ENCODE results near the gene HNF1B. TPM values are rescaled to one million over a fixed set of nuclear protein-coding genes. Genes with fewer than 3 reads are reported as not detected.

The HNF1B gene
- total RNA-seq, 1 donor from 2014 or later = not detected

- Histone ChIP-seq H3K27me3 (ENCODE audit: control insufficient read depth, insufficient read depth, low read length) (no peaks in the 10 kb centered on the region), H3K36me3 (ENCODE audit: control insufficient read depth, insufficient read depth, low read length) (peaks cover 2% of the 10 kb centered on the region), H3K4me3 (ENCODE audit: low read depth, low read length) (peak overlapping the region; percentile 71)
- TF ChIP-seq CTCF (IDR thresholded peaks at IDR 0.05; ENCODE audit: insufficient read depth, low read length, severe bottlenecking) = no peak
- no peak for FAIRE-seq
- DNase-seq (ENCODE audit: low read depth) = peak; percentile 65
These were observed 102.2 kb downstream of the HNF1B start for GRCh38 chr17:37642681-37643080.

- no peak overlapping the region for H3K4me3 ChIP-seq (ENCODE audit: low read depth, low read length)
- no peak for FAIRE-seq
- no peak for TF ChIP-seq CTCF (IDR thresholded peaks at IDR 0.05; ENCODE audit: insufficient read depth, low read length, severe bottlenecking)
These were observed 104.8 kb downstream of the HNF1B start for GRCh38 chr17:37640015-37640414.

GRCh38 chr17:37637956-37638355, 106.9 kb downstream of the HNF1B start:
- DNase-seq (ENCODE audit: low read depth) (no peak), FAIRE-seq (no peak)
- no peak for TF ChIP-seq CTCF (IDR thresholded peaks at IDR 0.05; ENCODE audit: insufficient read depth, low read length, severe bottlenecking)
- Histone ChIP-seq H3K36me3 (ENCODE audit: control insufficient read depth, insufficient read depth, low read length) (peaks cover 2% of the 10 kb centered on the region), H3K4me3 (ENCODE audit: low read depth, low read length) (no peak overlapping the region), H3K27me3 (ENCODE audit: control insufficient read depth, insufficient read depth, low read length) (no peaks in the 10 kb centered on the region)

More at GRCh38 chr17:37640015-37640414, 104.8 kb downstream of the HNF1B start:
- no peaks in the 10 kb centered on the region for H3K27me3 ChIP-seq (ENCODE audit: control insufficient read depth, insufficient read depth, low read length)
- peaks cover 2% of the 10 kb centered on the region for H3K36me3 ChIP-seq (ENCODE audit: control insufficient read depth, insufficient read depth, low read length)
- DNase-seq (ENCODE audit: low read depth) = no peak

Other genes with a start within 250 kb of the HNF1B start
- gene SYNRG, start 135.6 kb downstream of the HNF1B start, total RNA-seq = 4.7 and 6.7 TPM in 2 replicates
- 14.5 and 19.3 TPM in 2 replicates for gene DDX52, start 101.6 kb downstream of the HNF1B start, total RNA-seq
- gene TBC1D3K, start 179.4 kb upstream of the HNF1B start, total RNA-seq = not detected in 2 replicates
- 2.6 and 3.1 TPM in 2 replicates for gene TBC1D3L, start 244.0 kb upstream of the HNF1B start, total RNA-seq